ENCODE measurements around the gene CCR2.

The CCR2 gene

GRCh38 chr3:46405301-46406019 is 51.5 kb downstream of the CCR2 start:
- no peak for DNase-seq (ENCODE audit: low spot score)

- no peak for DNase-seq (ENCODE audit: low spot score)
These were observed 52.5 kb downstream of the CCR2 start for GRCh38 chr3:46406443-46406787.

GRCh38 chr3:46406788-46407611 is 53.1 kb downstream of the CCR2 start, which contains the start of the genes CCR5AS and CCRL2:
Gene CCR5AS, minus strand, starts transcription at chr3:46407066.
Gene CCRL2, plus strand, starts transcription at chr3:46407259. Its CDS starts 821 bp downstream, at chr3:46408080.
- DNase-seq (ENCODE audit: low spot score) = peak; percentile 32

GRCh38 chr3:46407970-46408369 is 54.1 kb downstream of the CCR2 start:
- no peak for DNase-seq (ENCODE audit: low spot score)

GRCh38 chr3:46408853-46409252 is 54.9 kb downstream of the CCR2 start:
- no peak for DNase-seq (ENCODE audit: low spot score)

GRCh38 chr3:46409739-46410489 is 56.0 kb downstream of the CCR2 start:
- no peak for DNase-seq (ENCODE audit: low spot score)
